Common myeloid progenitor, CD34-positive (primary cell): ENCODE measurements around the gene ADGRL3.

ENCODE experiments used
- CTCF ChIA-PET: fragments of 350-600 bp; sonication (Branson Sonifier 250); formaldehyde crosslinking; loops from one replicate; lab custom pipeline; 2021; ENCODE audit warnings: antibody characterized with exemption; lab: Charles Lee
- POLR2A ChIA-PET: fragments of 350-600 bp; sonication (Branson Sonifier 250); formaldehyde crosslinking; loops from one replicate; lab custom pipeline; 2021; ENCODE audit warnings: antibody characterized with exemption; lab: Charles Lee
- DNase-seq, 3 donors: peaks; one replicate each; pipeline versions ENCODE4 v3.0.0 to v3.0.0-alpha.2; 2013
- H3K27ac ChIP-seq, 2 experiments: 1 replicate in 1 of 2; 2 replicates in 1 of 2; pipeline ENCODE4 v1.7.0; 2013; ENCODE audit warnings: inconsistent platforms in 2 of 2, low read length in 2 of 2, mild to moderate bottlenecking in 2 of 2, low read depth in 1 of 2, moderate library complexity in 1 of 2; ENCODE audit not compliant: severe bottlenecking in 2 of 2, insufficient read depth in 1 of 2, poor library complexity in 1 of 2
- H3K27me3 ChIP-seq, 5 experiments: replicated peaks in 2 of 5; 1 replicate in 3 of 5; 2 replicates in 2 of 5; pipeline versions ENCODE4 v1.6.1 to v1.7.0; 2013; ENCODE audit warnings: low read length in 4 of 5, mild to moderate bottlenecking in 2 of 5, moderate library complexity in 2 of 5, inconsistent platforms in 1 of 5; ENCODE audit not compliant: insufficient read depth in 5 of 5, control insufficient read depth in 4 of 5
- H3K36me3 ChIP-seq, 4 experiments: 1 replicate in 2 of 4; 2 replicates in 2 of 4; pipeline versions ENCODE4 v1.6.1 to v1.7.0; 2013; ENCODE audit warnings: low read length in 3 of 4, control low read depth in 1 of 4, mild to moderate bottlenecking in 1 of 4; ENCODE audit not compliant: control insufficient read depth in 4 of 4, insufficient read depth in 4 of 4
- H3K4me1 ChIP-seq, 4 experiments: 1 replicate in 3 of 4; 2 replicates in 1 of 4; pipeline versions ENCODE4 v1.6.1 to v1.7.1; 2013; ENCODE audit warnings: low read length in 3 of 4, mild to moderate bottlenecking in 3 of 4, control low read depth in 1 of 4, inconsistent platforms in 1 of 4, moderate library complexity in 1 of 4; ENCODE audit not compliant: control insufficient read depth in 4 of 4, insufficient read depth in 4 of 4; ENCODE audit errors: control extremely low read depth in 1 of 4
- H3K4me3 ChIP-seq, 7 experiments: 1 replicate in 4 of 7; 2 replicates in 3 of 7; pipeline versions ENCODE4 v1.5.1 to v1.7.0; 2013; ENCODE audit warnings: mild to moderate bottlenecking in 7 of 7, low read length in 6 of 7, moderate library complexity in 6 of 7, inconsistent platforms in 2 of 7, low read depth in 2 of 7, control low read depth in 1 of 7; ENCODE audit not compliant: insufficient read depth in 4 of 7, control insufficient read depth in 1 of 7; ENCODE audit errors: extremely low read depth in 1 of 7
- H3K9me3 ChIP-seq, 5 experiments: 1 replicate in 4 of 5; 2 replicates in 1 of 5; pipeline versions ENCODE4 v1.6.1 to v1.7.1; 2013; ENCODE audit warnings: low read length in 4 of 5, mild to moderate bottlenecking in 2 of 5, inconsistent platforms in 1 of 5, low read depth in 1 of 5, moderate library complexity in 1 of 5; ENCODE audit not compliant: control insufficient read depth in 4 of 5, insufficient read depth in 2 of 5; ENCODE audit errors: control extremely low read depth in 1 of 5
- WGBS: methylation state at CpG from one replicate; pipeline ENCODE4 v1.1.5; 2013; ENCODE audit not compliant: insufficient coverage; 5-methylcytosine and 5-hydroxymethylcytosine counted together

Gene ADGRL3

DNA sequence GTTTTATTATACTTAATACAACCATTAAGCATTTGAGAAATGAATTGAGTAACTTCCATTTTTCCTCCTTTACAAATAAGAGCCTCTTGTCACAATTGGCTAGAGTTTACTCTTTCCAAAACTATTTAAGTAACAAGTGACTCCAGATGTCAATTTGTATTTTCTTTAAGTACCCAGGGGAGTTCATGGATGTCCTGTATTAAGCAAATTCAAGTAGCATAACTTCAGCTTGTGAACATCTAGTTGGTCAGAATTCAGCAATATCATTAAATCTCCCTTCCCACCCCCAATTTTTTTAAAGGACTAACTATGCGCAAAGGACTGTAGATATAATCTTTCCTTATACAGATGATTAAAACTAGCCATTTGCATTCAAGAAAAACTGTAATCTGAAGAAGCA, 1.4 kb upstream of the ADGRL3 start:
- no peaks in the 10 kb centered on the region for H3K36me3 ChIP-seq
- H3K9me3 ChIP-seq, result peaks cover 0 to 4% (median 0%) of the 10 kb centered on the region in 5 experiments
- DNase-seq, result no peak
- no peak overlapping the region for H3K27ac ChIP-seq
- ChIA-PET CTCF (no interaction called here), POLR2A (no interaction called here)
- peaks cover 17 to 80% (median 40%) of the 10 kb centered on the region in 5 experiments for H3K27me3 ChIP-seq
- WGBS, result no CpG with 5 or more reads among the region's 1 CpG
- no peak overlapping the region for H3K4me3 ChIP-seq
- peaks cover 0 to 32% (median 30%) of the 10 kb centered on the region in 4 experiments for H3K4me1 ChIP-seq

DNA sequence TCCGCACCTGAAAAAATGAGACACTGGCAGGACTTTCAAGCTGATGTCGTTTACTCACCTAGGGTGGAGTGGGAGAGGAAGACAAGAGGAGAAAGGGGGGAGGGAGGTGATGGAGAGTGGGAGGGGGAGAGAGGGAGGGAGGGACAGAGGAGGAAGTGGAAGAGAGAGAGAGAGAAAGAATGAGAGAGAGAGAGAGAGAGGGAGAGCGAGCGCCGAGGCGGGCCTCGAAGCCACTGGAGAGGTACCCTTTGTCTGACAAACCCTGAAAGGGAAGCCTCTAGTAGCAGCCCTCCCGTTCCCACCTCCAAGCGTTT, 296 bp upstream of the ADGRL3 start:
- Histone ChIP-seq H3K27me3 (peaks cover 22 to 84% (median 47%) of the 10 kb centered on the region in 5 experiments), H3K27ac (no peak overlapping the region), H3K36me3 (no peaks in the 10 kb centered on the region), H3K4me3 (peak overlapping the region in 6 of 7 experiments; percentile 44 to 82 (median 70)), H3K9me3 (peaks cover 0 to 4% (median 0%) of the 10 kb centered on the region in 5 experiments), H3K4me1 (peaks cover 0 to 32% (median 30%) of the 10 kb centered on the region in 4 experiments)
- ChIA-PET POLR2A (no interaction called here), CTCF (no interaction called here)
- 6% methylated on average over 9 of the region's 9 CpGs for WGBS
- DNase-seq, result peak in 2 of 3 donors; percentile 24 to 57

DNA sequence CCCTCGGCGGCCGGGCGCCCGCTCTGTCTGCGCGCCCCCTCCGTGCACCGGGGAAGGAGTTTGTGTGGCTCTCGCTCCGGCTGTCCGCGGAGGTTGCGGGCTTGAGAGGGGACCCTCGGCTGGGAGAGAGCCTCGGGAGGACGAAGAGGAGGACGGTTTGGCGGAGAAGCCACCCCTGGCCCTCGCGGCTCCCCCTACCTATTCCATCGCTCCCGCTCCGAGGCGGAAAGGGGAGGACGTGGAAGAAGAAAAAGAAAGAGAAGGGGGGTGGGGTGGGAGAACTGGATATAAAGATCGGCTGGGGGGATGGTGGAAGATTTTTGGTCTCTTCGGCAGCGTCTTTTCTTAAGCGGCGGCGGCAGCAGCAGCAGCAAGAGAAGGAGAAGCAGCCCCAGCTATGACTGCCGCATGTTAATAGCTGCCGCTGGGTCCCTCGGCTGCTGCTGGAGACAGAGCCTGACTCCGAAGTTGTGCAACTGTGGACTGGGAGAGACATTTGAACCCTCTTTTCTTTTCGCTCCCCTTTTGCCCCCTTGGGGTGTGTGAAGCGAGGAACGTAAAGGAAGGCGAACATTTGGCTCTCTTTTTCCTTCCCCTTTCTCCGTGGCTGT, 895 bp downstream of the ADGRL3 start:
- peaks cover 25 to 87% (median 49%) of the 10 kb centered on the region in 5 experiments for H3K27me3 ChIP-seq
- H3K36me3 ChIP-seq, result no peaks in the 10 kb centered on the region
- peaks cover 0 to 32% (median 30%) of the 10 kb centered on the region in 4 experiments for H3K4me1 ChIP-seq
- peak overlapping the region; percentile 36 to 82 (median 66) for H3K4me3 ChIP-seq
- ChIA-PET POLR2A (no interaction called here), CTCF (interaction anchor here (0.6 kb wide), 1 partner anchor 46 kb away, joined by 3 read pairs; no protein-coding TSS in a partner anchor)
- DNase-seq, result peak; percentile 21 to 69 (median 55)
- WGBS, result 0% methylated on average over 15 of the region's 41 CpGs
- peaks cover 0 to 4% (median 0%) of the 10 kb centered on the region in 5 experiments for H3K9me3 ChIP-seq
- no peak overlapping the region for H3K27ac ChIP-seq

DNA sequence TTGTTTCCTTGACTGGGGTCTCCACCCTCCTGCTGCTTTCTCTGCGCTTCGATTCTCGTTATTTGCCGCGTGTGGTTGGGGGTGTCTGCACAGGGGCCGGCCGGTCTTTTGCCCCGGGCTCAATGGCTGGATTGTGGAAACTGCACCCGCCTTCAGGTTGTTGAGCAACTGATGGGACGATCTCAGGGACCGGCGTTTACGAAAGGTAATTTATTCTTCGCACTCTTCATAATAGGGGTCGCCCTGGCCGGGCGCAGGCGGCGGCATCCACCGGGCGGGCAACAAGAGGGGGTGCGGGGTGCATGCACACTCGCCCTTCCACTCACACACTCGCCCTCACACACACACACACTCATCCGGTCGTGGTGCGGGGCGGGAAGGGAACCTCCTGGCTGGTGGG, 1.4 kb downstream of the ADGRL3 start:
- no peak overlapping the region for H3K27ac ChIP-seq
- DNase-seq, result no peak
- peaks cover 0 to 32% (median 30%) of the 10 kb centered on the region in 4 experiments for H3K4me1 ChIP-seq
- H3K9me3 ChIP-seq, result peaks cover 0 to 4% (median 0%) of the 10 kb centered on the region in 5 experiments
- peaks cover 25 to 87% (median 49%) of the 10 kb centered on the region in 5 experiments for H3K27me3 ChIP-seq
- CTCF ChIA-PET, result no interaction called here
- H3K4me3 ChIP-seq, result peak overlapping the region; percentile 11 to 82 (median 66)
- H3K36me3 ChIP-seq, result no peaks in the 10 kb centered on the region
- POLR2A ChIA-PET, result no interaction called here
- WGBS, result 0% methylated on average over 20 of the region's 28 CpGs

DNA sequence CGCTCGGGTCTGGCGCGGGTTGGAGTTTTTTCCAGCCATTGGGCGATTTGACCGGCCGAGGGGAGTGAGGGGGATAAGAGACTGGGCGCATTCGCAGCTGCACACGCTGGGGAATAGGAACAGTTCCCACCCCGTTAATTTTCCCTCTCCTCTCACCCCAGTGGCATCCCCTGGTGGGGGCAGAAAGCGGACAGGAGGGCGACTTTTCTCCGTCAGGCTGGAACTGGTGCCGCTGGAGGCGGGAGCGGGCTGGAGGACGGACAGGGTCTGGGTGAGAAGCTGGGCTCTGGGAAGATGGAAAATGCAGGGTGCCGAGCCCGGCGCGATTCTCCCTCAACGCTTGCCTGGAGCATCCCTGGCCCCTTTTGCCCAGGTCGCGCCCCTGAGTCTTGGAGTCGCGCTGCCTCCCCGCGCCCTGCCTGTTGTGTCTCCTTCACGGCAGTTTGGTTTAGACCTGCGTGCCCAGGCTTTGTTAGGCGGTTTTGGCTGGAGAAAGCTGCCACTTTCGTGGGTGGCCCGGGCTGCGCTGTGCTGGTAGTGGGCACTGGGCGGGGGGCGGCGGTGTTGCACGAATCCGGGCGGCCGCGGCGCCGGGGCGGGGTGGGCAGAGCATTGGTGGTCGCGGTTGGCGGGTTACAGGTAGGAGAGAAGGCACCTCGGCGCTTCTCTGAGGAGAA, 2.0 kb downstream of the ADGRL3 start:
- Histone ChIP-seq H3K4me1 (peaks cover 0 to 32% (median 30%) of the 10 kb centered on the region in 4 experiments), H3K27ac (no peak overlapping the region), H3K4me3 (peak overlapping the region; percentile 9 to 82 (median 66)), H3K27me3 (peaks cover 23 to 85% (median 46%) of the 10 kb centered on the region in 5 experiments), H3K36me3 (no peaks in the 10 kb centered on the region), H3K9me3 (peaks cover 0 to 4% (median 0%) of the 10 kb centered on the region in 5 experiments)
- under 1% methylated on average over 35 of the region's 51 CpGs for WGBS
- ChIA-PET CTCF (no interaction called here), POLR2A (interaction anchor here (0.6 kb wide), 1 partner anchor 21 kb away, joined by 3 read pairs; no protein-coding TSS in a partner anchor)
- DNase-seq, result peak in 2 of 3 donors; percentile 21 to 26

DNA sequence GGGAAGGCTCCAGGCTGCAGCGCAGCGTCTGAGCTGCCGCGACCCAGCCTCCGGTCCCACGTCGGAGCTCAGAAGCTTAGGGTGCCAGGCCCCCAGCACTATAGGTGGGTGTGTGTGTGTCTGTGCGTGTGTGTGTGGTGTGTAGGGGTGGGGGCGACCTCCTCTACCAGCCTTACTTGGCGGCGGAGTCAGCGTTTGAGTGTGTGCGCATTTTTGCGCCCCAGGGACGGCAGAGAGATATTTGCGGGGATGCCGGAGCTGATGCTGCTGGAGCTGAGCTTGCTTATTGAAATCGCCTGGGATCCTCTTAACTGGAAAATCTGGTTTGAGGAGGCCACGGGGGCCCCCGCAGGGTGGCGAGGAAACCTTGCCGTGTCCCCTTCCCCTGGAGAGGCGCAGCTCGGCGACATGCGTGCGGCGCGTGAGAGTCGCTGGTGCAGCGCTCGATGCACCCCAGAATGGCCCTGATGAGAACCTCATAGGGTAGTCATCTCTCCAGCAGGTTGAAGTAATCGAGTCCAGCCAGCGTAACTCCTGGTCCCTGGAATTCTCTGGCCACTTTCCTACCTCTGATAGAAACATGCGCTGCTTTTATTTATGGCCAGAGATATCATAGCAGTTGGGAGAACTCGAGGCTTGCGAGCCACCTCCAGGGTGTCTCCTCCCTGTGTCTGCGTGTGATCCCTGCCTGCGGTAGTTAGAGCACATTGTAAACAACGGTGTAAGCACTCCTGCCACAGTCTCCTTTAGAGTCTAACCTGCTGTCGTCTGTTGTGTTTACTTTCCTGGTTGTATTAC, 2.7 kb downstream of the ADGRL3 start:
- Histone ChIP-seq H3K27ac (no peak overlapping the region), H3K4me1 (peaks cover 0 to 32% (median 30%) of the 10 kb centered on the region in 4 experiments), H3K9me3 (peaks cover 0 to 4% (median 0%) of the 10 kb centered on the region in 5 experiments), H3K27me3 (peaks cover 23 to 78% (median 46%) of the 10 kb centered on the region in 5 experiments), H3K36me3 (no peaks in the 10 kb centered on the region), H3K4me3 (peak overlapping the region in 1 of 7 experiments; percentile 54)
- ChIA-PET CTCF (no interaction called here), POLR2A (interaction anchor here (0.6 to 0.7 kb wide), 2 partner anchors 14 to 22 kb away, joined by 3 read pairs; no protein-coding TSS in a partner anchor)
- WGBS, result 4% methylated on average over 33 of the region's 41 CpGs
- DNase-seq, result peak in 2 of 3 donors; percentile 25 to 32
